Occipital lobe (tissue), 2 donors: ENCODE measurements around the gene TRPM3. TPM values are rescaled to one million over a fixed set of nuclear protein-coding genes. Genes with fewer than 3 reads are reported as not detected.

ENCODE experiments used
- DNase-seq: peaks from one replicate; lab custom pipeline; 2025; lab: John Stamatoyannopoulos, UW
- total RNA-seq: library from RNA; depleted of rRNA; stranded (reverse); fragments of >200 nt; gene quantifications from one replicate; pipeline ENCODE4 v1.2.3, GENCODE V29; 2014

The TRPM3 gene
- total RNA-seq, 1 donor from 2014 or later, result 20.6 TPM

- DNase-seq, result no peak
These were observed 591.6 kb downstream of the TRPM3 start for GRCh38 chr9:70529833-70530232.

GRCh38 chr9:70529377-70529776 lies 592.0 kb downstream of the TRPM3 start:
- no peak for DNase-seq

- no peak for DNase-seq
These were observed 594.5 kb downstream of the TRPM3 start for GRCh38 chr9:70526902-70527301.

- no peak for DNase-seq
These were observed 595.9 kb downstream of the TRPM3 start for GRCh38 chr9:70525519-70525918.

- DNase-seq, result no peak
These were observed 601.3 kb downstream of the TRPM3 start for GRCh38 chr9:70519912-70520724.

- no peak for DNase-seq
These were observed 603.4 kb downstream of the TRPM3 start for GRCh38 chr9:70517926-70518610.

GRCh38 chr9:70514273-70514672 lies 607.1 kb downstream of the TRPM3 start:
- DNase-seq, result no peak

- no peak for DNase-seq
These were observed 609.6 kb downstream of the TRPM3 start for GRCh38 chr9:70511858-70512257.

GRCh38 chr9:70510157-70510770 lies 611.2 kb downstream of the TRPM3 start:
- no peak for DNase-seq

GRCh38 chr9:70506159-70506558 lies 615.3 kb downstream of the TRPM3 start:
- DNase-seq, result no peak

- DNase-seq, result no peak
These were observed 616.6 kb downstream of the TRPM3 start for GRCh38 chr9:70504834-70505233.

- DNase-seq, result no peak
These were observed 618.7 kb downstream of the TRPM3 start for GRCh38 chr9:70502690-70503089.

GRCh38 chr9:70500793-70501192 lies 620.6 kb downstream of the TRPM3 start:
- no peak for DNase-seq

GRCh38 chr9:70499621-70500020 lies 621.8 kb downstream of the TRPM3 start:
- no peak for DNase-seq

- no peak for DNase-seq
These were observed 622.6 kb downstream of the TRPM3 start for GRCh38 chr9:70498866-70499265.

- no peak for DNase-seq
These were observed 625.2 kb downstream of the TRPM3 start for GRCh38 chr9:70496244-70496643.

GRCh38 chr9:70495514-70495913 lies 625.9 kb downstream of the TRPM3 start:
- DNase-seq, result no peak

- DNase-seq, result no peak
These were observed 627.2 kb downstream of the TRPM3 start for GRCh38 chr9:70494221-70494620.

- DNase-seq, result no peak
These were observed 628.4 kb downstream of the TRPM3 start for GRCh38 chr9:70493029-70493428.

GRCh38 chr9:70492319-70492777 lies 629.1 kb downstream of the TRPM3 start:
- DNase-seq, result no peak

- no peak for DNase-seq
These were observed 629.7 kb downstream of the TRPM3 start for GRCh38 chr9:70491426-70492318.
